Left hindlimb (tissue), 1 donor: ENCODE data around the gene REX1BD.
"Not testable (repeated sequence)": the region's sequence is repeated elsewhere in the genome, so short reads cannot be mapped to it uniquely, and the experiment has no call there.

Experiments
- DNase-seq: peaks from one replicate; pipeline ENCODE4 v3.0.0-alpha.2; 2018

Gene REX1BD

GRCh38 chr19:18580311-18580710, 8.3 kb upstream of the REX1BD start:
- no peak for DNase-seq

- no peak for DNase-seq
Observed at GRCh38 chr19:18586306-18586705, 2.3 kb upstream of the REX1BD start.

GRCh38 chr19:18587561-18587960, 1.0 kb upstream of the REX1BD start:
- DNase-seq: no peak

- no peak for DNase-seq
Observed at GRCh38 chr19:18587962-18588610, 512 bp upstream of the REX1BD start.

- DNase-seq: peak; percentile 84
Observed at GRCh38 chr19:18589380-18590272, 1.0 kb downstream of the REX1BD start.

GRCh38 chr19:18590273-18591272, 2.0 kb downstream of the REX1BD start:
- DNase-seq: peak; percentile 92

GRCh38 chr19:18591735-18592385, 3.3 kb downstream of the REX1BD start:
- no peak for DNase-seq

- DNase-seq: not testable (repeated sequence)
Observed at GRCh38 chr19:18592732-18593131, 4.1 kb downstream of the REX1BD start.

GRCh38 chr19:18593367-18594095, 4.9 kb downstream of the REX1BD start:
- no peak for DNase-seq

GRCh38 chr19:18594096-18594823, 5.7 kb downstream of the REX1BD start:
- DNase-seq: peak; percentile 86

GRCh38 chr19:18594824-18595373, 6.3 kb downstream of the REX1BD start:
- DNase-seq: peak; percentile 66

GRCh38 chr19:18595475-18595874, 6.9 kb downstream of the REX1BD start:
- DNase-seq: no peak

GRCh38 chr19:18596752-18597157, 8.2 kb downstream of the REX1BD start:
- DNase-seq: no peak

GRCh38 chr19:18597809-18598660, 9.4 kb downstream of the REX1BD start:
- DNase-seq: no peak

- no peak for DNase-seq
Observed at GRCh38 chr19:18599485-18599884, 10.9 kb downstream of the REX1BD start.

GRCh38 chr19:18600692-18601397, 12.2 kb downstream of the REX1BD start:
- DNase-seq: not testable (repeated sequence)

- DNase-seq: no peak
Observed at GRCh38 chr19:18601875-18602274, 13.3 kb downstream of the REX1BD start.

GRCh38 chr19:18603255-18603957, 14.8 kb downstream of the REX1BD start:
- no peak for DNase-seq
